SW 1271 (cell line): ENCODE measurements around the gene NGEF.
"Not testable (repeated sequence)": the region's sequence is repeated elsewhere in the genome, so short reads cannot be mapped to it uniquely, and the experiment has no call there.

Experiments
- DNase-seq, 2 experiments: peaks; one replicate each; lab custom pipeline; 2025; lab: John Stamatoyannopoulos, UW

Gene NGEF

DNA sequence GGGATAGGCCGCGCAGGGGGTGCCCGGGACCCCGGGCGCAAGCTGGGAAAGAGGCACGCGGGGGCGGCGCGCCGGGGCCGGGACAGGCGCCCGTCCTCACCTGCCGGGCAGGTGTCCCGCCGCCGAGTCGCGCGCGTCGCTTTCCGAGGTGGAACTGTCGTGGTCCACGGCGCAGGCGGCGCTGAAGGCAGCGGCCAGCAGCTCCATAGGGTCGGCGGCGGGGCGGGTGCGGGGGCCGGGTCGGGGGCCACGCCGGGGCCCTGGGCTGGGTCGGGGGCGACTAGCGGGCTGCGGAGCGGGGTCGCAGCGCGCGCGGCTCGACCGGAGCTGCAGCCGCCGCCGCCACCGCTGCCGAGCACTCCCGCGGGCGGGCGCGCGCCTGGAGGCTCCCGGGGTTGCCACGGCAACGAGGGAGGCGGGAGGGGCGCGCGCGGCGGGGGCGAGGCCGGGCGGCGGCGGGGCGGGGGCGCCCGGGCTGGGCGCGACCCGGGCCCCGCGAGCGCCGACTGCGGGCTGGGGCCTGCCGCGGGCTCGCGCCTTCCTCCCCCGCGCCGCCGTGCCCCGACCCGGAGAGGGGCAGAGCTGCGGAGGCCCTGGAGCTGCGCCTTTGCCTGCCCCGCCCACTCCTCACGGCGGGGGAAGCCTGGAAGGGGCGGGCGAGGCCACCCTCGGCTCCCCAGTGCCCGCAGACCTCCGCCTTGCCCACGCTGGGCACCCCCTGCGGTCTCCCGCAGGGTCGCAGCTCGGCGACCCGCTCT, 85.1 kb downstream of the NGEF start:
- no peak for DNase-seq

- no peak for DNase-seq
These were observed 85.8 kb downstream of the NGEF start for GRCh38 chr2:232927032-232927792.

DNA sequence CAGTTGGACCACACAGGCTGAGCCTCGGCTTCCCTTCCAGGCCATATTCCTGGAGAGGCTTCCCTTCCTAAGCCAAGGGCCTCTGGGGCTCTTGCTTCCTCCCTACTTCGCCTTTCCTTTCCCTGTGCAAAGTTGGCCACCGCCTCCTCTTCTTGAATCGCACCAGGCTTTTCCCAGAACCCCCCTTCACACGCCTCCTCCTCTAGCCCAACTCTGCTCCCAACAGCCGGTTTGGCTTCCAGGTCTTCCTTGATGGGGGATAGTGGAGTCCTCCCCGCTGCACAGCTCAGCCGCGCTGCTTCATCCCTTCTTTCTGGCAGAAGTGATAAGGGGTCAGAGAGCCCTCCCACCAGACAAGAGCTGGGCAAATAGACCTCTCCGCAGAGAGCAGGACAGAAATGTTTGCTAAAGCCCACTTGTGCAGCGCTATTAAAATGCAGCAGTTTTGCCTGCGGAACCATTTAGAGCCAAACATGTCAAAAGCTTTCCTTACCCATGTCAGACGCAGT, 86.6 kb downstream of the NGEF start:
- no peak for DNase-seq

DNA sequence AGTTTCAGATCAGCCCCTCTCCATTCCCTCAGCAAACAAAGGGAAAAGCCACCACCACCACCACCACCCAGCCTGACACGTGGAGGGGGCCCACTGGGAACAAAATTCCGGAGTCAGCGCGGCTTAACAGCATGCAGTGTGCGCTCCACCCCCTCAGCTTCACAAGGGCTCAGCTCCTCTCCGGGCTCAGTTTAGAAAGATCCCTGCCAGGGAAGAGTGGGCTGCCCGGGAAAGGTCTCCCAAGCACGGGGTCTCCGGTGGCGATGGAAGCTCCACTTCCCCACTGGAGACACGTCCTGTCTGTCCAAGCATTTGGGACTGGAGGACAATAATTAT, 87.3 kb downstream of the NGEF start:
- DNase-seq = no peak

DNA sequence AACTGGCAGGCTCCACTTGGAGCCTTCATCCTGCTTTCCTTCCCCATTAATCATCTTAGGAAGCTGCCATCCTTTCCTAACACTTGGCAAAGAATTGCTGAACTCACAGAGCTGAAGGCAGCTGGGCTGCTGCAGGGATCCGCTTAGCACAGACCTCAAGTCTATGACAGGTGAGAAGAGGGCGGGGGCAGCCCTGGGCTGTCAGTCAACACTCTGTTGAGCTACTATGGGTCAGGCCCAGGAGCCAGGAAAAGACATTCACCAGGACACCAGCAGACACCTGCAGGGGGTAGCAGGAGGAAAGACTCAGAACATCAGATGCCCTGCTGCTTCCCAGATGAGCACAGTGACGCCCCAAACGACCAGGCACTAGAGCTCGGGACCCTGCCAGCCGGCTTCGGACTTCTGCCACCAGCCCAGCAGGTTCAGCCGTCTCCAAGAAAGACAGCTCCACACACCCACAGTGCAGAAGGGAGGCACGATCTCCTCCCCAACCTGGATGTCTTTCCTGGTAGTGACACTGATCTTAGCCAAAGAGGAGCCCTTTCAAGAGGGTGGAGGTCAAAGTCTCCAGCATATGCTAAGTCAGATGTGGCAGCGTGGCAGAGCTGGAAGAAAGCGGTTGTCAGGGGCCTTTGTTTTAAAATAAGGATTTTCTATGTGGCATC, 87.8 kb downstream of the NGEF start:
- DNase-seq = no peak

DNA sequence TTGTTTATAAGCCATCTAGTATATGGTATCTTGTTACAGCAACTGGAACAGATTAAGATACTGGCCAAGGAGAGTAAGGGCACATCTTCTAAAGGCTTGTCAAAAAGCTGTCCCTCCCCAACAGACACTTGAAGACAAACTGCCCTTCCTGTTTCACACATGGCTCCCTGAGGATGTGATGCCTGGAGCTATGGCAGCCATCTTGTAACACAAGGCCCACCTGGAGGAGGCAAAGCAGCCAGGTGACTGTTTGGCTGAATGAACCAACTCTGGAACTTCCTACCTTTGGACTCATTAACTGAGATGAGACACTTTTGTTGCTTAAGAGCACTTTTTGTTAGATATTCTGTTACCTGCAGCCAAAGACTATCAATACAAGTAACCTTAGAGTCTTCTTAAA, 88.6 kb downstream of the NGEF start:
- DNase-seq = no peak

DNA sequence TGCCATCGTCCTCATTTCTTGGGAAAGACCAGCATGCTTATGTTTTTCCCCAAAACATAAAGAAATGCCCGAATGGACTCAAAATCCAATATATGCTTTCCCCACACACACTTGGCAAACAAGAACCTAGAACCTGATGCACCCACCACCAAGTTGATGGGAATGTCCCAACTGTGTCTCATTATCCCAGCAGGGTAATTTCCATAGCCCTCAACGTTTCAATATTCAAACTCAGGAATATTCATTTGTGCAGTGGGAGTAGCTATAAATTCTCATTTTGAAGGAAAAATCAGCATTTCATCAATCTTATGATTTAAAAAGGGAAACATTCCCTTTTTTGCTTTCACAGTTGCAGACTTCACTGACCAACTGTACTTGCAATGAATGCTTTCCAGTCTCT, 92.3 kb downstream of the NGEF start:
- DNase-seq = no peak

GRCh38 chr2:232920055-232920454, 93.0 kb downstream of the NGEF start:
- DNase-seq = no peak

GRCh38 chr2:232919141-232919540, 93.9 kb downstream of the NGEF start:
- no peak for DNase-seq

GRCh38 chr2:232913903-232914302, 99.2 kb downstream of the NGEF start:
- no peak for DNase-seq

DNA sequence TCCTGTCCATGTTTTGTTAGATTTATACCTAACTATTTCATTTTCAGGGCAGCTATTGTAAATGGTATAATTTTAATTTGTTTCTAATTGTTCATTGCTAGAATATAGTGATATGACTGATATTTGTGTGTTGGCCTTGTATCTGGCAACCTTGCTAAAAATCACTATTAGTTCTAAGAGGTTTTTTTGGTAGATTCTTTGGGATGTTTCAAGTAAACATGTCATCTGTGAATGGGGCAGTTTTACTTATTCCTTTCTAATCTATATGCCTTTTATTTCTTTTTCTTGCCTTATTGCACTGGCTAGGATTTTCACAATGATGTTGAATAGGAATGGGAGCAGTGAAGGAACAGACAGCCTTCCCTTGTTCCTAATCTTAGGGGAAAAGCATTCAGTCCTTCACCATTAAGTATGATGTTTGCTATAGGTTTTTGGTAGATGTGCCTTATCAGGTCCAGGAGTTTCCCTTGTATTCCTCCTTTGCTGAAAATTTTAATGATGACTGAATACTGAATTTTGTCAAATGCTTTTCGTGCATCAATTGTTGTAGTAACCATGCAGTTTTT, 101.3 kb downstream of the NGEF start:
- no peak for DNase-seq

GRCh38 chr2:232910376-232910775, 102.7 kb downstream of the NGEF start:
- DNase-seq = no peak

GRCh38 chr2:232908695-232909094, 104.4 kb downstream of the NGEF start:
- no peak for DNase-seq

DNA sequence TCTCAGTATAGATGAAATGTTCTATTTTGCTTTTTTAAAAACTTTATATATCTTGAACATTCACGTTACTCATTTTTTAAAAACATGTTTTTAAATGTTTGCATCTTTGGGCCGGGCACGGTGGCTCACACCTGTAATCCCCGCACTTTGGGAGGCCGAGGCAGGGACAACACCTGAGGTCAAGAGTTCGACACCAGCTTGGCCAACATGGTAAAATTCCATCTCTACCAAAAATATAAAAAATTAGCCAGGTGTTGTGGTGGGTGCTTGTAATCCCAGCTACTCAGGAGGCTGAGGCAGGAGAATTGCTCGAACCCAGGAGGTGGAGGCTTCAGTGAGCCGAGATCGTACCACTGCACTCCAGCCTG, 105.4 kb downstream of the NGEF start:
- DNase-seq = not testable (repeated sequence)

- DNase-seq = not testable (repeated sequence)
These were observed 106.0 kb downstream of the NGEF start for GRCh38 chr2:232906867-232907717.

DNA sequence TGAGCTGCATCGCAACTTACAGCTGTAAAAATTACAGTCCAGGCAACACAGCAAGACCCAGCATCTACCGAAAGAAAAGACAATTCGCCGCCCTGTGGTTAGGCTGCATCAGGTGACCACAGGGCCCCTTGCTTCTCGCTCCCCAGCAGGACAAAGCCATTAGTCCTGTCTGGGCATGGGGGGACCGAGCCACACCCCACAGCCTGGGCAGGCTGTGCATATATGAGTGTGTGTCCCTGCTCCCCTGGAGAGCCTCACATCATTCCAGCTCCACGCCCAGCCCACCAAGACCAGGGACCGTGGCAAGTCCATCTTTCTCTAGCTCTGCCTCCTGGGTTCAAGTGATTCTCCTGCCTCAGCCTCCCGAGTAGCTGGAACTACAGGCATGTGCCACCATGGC, 109.1 kb downstream of the NGEF start:
- DNase-seq = no peak

- DNase-seq = peak; percentile 74 to 89
These were observed 111.1 kb downstream of the NGEF start for GRCh38 chr2:232901736-232902578.

DNA sequence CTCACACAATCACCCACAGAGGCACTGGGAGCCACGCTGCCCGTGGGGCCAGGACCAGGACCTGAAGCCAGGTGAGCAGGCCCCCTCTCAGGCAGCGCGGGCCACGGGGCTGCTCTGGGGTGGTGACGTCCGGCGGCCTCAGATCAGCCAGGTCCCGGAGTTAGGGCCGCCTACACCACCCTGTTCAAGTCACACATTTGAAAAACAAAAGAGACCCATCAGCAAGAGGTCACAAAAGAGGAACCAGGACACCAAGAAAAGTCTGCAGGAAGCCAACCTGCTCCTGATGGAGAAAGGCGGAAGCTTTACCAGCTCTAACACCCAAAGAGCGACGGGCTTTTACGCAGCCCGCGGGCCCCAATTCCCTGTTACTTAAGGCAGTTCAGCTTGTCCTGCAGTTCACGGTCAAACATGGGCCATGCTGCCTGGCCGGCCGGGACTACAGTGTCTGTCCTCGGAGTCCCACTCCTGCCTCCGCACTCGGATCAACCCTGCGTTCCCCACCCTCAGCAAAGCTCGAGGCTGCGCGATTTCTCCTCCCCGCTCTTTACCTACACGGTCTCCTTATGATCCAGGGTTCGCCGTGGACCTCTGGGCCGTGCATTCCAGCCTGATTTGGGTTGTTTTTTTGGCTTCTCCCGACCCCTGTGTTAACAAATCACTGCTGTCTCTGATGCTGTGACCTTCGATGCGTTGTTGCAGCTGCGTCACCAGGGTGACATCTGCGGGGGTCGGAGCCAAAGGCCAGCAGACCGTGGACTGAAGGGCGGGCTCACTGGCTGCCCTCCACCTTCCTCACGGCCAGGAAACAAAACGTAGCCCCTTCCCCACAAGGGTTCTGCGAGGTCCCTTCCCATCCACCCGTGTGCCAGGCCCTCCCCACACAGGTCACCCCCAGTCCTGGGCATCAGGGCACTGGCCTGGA, 112.0 kb downstream of the NGEF start:
- DNase-seq = no peak
